HG03025 (cell line): ENCODE data around the gene GJA5.

ENCODE experiments used
- ATAC-seq: cut with Tn5 transposase; IDR thresholded peaks from one replicate; pipeline ENCODE4 v1.9.1; 2021; ENCODE audit warnings: mild to moderate bottlenecking, moderate library complexity; ENCODE audit not compliant: unreplicated experiment, low FRiP score

GJA5 gene

DNA sequence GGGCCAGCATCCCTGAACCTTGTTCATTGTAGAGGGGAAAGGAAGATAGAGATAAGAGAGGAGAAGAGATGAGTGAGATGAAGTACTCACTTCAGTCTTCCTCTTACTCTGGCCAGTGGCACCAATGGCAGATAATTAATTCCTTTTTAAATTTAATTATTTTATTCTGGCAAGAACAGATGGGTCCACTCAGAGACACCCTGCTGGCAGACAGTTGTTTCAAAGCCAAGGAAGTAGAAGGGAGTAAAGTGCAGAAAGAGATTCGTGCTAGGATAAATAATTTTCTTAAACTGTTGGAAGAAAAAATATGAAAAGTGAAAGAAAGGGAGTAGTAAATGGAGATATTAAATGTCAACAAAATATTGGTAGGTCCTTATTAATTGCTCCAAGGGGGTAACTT, 7.7 kb upstream of the GJA5 start:
- ATAC-seq, result no peak

DNA sequence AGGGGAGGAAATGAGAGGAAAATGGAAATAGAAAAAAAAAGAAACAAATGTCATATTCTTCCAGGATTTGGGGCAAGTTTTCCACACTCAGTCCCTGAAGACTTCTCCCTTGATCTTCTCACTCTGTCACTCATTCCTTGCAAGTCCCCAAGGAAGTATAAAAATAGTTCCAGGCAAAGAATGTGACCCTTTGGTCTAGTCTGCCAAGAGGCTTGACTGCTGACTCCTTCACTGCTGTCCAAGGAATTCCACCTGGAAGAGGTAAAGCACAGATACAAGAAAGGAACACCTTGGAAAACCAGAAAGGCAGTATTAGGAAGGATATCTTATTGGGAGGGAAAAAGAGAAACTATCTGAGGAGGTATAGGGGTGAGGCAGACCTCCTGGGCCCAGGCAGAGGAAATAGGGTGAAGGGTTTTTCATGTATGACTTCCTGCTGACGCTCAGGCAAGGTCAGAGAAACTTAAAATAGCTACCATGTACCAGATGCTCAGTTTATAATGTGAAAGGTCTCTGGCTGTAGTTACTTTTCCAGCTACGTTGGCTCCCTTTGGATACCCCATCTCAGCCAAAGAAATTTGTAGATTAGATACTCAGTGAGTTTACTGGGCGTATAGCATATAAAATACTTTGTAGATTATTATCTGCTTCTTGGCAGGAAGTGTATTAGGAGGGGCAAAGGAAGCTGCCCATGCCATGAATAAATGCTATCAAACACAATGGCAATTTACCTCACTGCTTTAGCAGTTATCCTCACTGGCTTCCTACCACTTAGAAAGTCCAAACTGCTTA, 2.0 kb upstream of the GJA5 start:
- ATAC-seq, result no peak

DNA sequence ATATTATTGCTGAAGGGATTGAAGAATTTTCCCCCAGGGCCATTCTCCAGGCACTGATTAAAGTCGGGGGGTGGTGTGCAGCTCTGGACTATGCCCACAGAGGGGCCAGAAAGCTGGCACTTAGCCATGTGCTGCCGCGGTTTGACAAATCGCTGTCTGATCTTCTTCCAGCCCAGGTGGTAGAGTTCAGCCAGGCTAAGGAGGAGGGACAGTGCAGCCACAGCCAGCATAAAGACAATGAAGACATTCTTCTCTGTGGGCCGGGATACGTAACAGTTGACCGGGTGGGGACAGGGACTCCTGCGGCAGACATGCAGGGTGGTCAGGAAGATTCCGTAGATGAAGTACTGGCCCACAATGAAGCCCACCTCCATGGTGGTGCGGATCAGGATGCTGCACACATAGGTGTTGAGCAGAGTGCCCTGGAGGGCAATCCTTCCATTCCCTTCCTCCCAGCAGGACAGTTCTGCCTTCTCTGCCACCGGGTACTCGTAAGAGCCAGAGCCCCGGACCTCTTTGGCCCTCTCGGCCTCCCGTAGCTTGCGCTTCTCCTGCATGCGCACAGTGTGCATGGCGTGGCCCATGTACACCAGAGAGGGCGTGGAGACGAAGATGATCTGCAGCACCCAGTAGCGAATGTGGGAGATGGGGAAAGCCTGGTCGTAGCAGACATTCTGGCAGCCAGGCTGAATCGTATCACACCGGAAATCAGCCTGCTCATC, 1.9 kb downstream of the GJA5 start:
- no peak for ATAC-seq

- ATAC-seq, result no peak
Measured at GRCh38 chr1:147757015-147757990, 3.1 kb downstream of the GJA5 start.

DNA sequence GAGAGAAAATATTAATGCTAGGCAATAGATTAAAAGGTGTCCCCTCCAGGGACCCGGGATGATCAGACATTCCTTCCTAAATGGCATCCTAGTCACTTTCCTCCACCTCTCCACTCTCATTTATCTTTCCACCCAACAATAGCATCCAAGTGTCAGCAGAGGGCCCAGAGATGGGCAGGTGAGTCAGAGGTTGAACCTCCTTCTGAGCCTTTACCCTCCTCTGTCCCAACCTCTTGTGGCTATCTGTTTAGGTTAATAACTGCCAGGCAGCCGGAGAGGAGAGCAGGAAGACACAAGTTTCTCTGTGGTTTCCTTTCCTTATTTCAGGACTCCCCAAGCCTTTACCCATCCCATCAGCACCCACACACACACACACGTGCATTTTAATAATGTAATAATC, 4.1 kb downstream of the GJA5 start:
- no peak for ATAC-seq

DNA sequence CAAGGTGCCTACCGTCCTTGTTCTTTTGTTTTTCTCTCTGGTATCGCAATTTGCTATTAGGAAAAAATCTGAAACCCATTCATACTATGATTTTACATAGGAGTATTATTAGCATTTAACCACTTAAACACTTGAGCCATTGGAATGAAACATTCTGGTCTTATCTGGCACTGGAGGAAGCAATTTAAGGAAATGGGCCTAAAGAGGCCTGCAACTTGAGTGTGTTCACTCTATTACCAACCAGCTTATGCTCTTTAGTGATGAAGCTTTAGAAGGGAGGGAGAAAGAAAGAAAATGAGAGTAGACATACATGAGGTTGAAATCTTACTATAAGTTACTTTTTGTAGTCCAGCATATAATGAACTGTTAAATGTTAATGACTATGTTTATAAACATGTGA, 5.7 kb downstream of the GJA5 start:
- no peak for ATAC-seq

DNA sequence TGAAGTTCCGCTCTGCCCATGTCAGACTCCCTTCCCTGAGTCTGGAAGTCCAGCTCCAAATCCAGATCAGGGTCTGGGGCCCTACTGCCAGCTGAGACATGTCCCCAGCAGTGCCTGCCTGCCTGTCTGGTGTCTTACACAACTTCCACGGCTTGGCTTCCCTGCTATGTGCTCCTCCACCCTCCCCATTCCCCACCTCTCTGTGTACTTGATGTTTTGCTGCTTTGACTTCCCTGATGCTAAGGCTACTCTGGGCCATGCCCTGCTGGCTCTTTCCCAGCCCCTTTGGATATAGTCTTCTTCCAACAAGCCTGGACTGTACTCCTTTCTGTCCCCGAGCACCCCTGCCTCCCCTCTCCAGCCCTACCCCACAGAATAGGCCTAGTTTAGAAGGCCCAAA, 7.3 kb downstream of the GJA5 start:
- ATAC-seq, result no peak

- no peak for ATAC-seq
Measured at GRCh38 chr1:147752511-147752910, 7.9 kb downstream of the GJA5 start.

DNA sequence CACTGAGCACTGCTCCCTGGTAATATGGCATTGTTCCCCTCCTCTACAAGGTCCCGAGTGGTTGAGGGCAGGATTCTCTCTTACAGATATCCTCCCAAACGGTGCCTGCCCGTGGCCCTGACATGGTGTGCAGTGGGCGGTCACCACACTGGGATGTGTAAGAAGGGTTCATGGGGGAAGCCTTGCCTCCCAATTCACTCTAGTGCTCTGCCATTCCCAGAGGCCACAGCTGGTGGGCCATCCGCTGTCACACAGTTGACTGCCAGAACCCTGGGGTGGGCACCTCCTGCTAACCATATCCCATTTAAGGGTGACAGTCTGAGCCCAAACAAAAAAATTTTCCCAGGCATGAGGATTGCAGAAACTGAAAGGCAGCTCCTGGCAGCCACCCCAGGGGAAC, 9.1 kb downstream of the GJA5 start:
- ATAC-seq, result no peak

GRCh38 chr1:147750618-147751217, 9.7 kb downstream of the GJA5 start:
- ATAC-seq, result no peak

- ATAC-seq, result no peak
Measured at GRCh38 chr1:147749792-147750191, 10.6 kb downstream of the GJA5 start.

- ATAC-seq, result no peak
Measured at GRCh38 chr1:147748676-147749350, 11.6 kb downstream of the GJA5 start.

DNA sequence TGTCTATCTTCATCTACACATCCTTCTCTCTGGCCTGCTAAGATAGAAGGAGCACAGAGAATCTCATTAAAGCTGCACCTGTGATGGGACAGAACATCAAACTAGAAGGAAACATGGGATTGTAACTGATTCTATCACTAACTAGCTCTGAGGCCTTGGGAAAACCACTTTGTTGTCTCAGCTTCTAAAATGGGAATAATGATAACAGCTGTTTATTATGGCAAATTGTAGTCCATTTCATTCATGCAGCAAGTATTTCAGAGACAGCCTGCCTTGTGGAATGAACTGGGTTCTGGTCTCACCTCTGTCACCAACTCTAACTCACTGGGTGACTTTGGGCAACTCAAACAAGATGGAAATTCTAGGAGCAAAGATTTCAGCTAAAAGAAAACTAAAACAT, 12.4 kb downstream of the GJA5 start:
- ATAC-seq, result no peak

DNA sequence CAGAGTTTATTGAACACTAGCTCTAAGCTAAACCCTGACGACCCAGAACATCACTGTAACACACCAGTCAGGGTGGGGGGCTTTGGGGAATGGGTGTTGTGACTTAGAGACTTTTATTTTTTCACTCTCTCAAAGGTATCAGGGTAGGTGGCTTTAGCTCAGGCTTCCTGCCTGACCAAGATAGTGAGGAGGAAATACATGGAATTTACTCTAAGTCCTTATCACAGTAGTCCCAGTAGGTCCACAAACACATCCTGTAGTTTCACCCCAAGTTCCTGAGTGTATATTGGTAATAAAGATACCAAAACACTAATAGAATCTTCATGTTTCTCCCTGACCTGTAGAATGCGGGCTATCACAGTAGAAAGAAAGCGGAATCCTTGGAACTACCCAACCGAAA, 15.1 kb downstream of the GJA5 start:
- no peak for ATAC-seq

DNA sequence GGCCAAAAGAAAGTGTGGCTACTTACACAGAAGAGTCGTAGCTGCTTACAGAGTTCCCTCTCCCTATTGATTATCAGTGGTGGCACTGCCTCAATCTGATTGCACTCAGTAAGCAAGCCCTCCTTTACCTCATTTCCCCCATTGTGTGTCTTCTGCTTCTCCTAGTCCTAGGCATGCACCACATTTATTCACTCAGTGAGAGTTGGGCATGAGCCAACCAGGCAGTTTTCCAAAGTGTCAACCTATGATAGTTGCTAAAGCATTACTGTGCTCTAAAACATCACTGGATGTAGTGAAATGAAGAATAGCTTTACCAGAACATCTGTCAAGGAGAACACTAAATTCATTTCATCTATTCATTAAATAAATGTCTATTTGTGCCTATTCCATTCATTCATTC, 19.3 kb downstream of the GJA5 start:
- no peak for ATAC-seq

DNA sequence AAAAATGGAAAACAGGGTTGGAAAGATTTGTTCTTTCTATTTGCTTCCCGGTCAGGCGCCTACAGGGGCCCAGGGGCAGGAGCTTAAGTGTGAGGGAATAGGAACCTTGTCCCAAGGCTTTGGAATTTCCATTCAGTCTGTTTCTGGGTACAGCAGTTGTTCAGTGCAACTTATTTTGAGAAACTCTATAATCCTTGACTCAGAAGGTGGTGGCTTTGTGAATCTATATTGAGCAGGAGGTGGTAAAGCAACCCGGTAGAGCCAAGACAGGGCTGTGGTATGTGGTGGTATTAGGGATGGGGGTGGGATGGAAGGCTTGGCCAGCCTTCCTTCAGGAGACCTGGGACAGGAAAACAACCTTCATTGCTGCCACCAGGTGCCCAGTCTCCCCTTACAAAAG, 20.0 kb downstream of the GJA5 start:
- no peak for ATAC-seq

- no peak for ATAC-seq
Measured at GRCh38 chr1:147738739-147739476, 21.5 kb downstream of the GJA5 start.

- ATAC-seq, result no peak
Measured at GRCh38 chr1:147738129-147738528, 22.3 kb downstream of the GJA5 start.

- ATAC-seq, result no peak
Measured at GRCh38 chr1:147736883-147737282, 23.5 kb downstream of the GJA5 start.
